Activated T-helper 17 cell treated with anti-CD3 and anti-CD28 coated beads, Interleukin-2, amount 50 U/mL, for 72 hours (primary cell): Measurements from ENCODE around the gene CERCAM. TPM values are rescaled to one million over a fixed set of nuclear protein-coding genes. Genes with fewer than 3 reads are reported as not detected.
"Not testable (repeated sequence)": the region's sequence is repeated elsewhere in the genome, so short reads cannot be mapped to it uniquely, and the experiment has no call there.

Experiments used
- ATAC-seq: fragments of 150-1000 bp; cut with Tn5 transposase; replicated peaks from 2 replicates; pipeline ENCODE4 v1.10.0; 2021; ENCODE audit warnings: mild to moderate bottlenecking, moderate library complexity
- H3K27ac Mint-ChIP-seq: one replicate; pipeline ENCODE4 v1.8.0; 2022; ENCODE audit warnings: mixed read lengths
- H3K27me3 Mint-ChIP-seq: one replicate; pipeline ENCODE4 v1.8.0; 2022; ENCODE audit warnings: mixed read lengths
- H3K36me3 Mint-ChIP-seq: one replicate; pipeline ENCODE4 v1.8.0; 2022; ENCODE audit warnings: low read depth, mild to moderate bottlenecking, mixed read lengths
- H3K4me1 Mint-ChIP-seq: one replicate; pipeline ENCODE4 v1.8.0; 2022; ENCODE audit warnings: mixed read lengths
- H3K4me3 Mint-ChIP-seq: one replicate; pipeline ENCODE4 v1.8.0; 2022; ENCODE audit warnings: mild to moderate bottlenecking, mixed read lengths
- H3K9me3 Mint-ChIP-seq: one replicate; pipeline ENCODE4 v1.8.0; 2022; ENCODE audit warnings: mixed read lengths
- total RNA-seq, 2 donors: library from RNA; stranded (reverse); gene quantifications; one replicate each; pipeline ENCODE4 v1.2.3, GENCODE V29; 2022

CERCAM gene
- total RNA-seq, 2 donors from 2014 or later = 0.56 to 1.7 TPM

GRCh38 chr9:128419061-128419925 lies 1.4 kb upstream of the CERCAM start:
- H3K27ac Mint-ChIP-seq = no peak overlapping the region
- H3K4me1 Mint-ChIP-seq = no peaks in the 10 kb centered on the region
- H3K4me3 Mint-ChIP-seq = peak overlapping the region; percentile 74
- no peak for ATAC-seq
- H3K27me3 Mint-ChIP-seq = peaks cover 16% of the 10 kb centered on the region
- H3K36me3 Mint-ChIP-seq = no peaks in the 10 kb centered on the region
- H3K9me3 Mint-ChIP-seq = no peaks in the 10 kb centered on the region

GRCh38 chr9:128420060-128420650 lies 502 bp upstream of the CERCAM start:
- ATAC-seq = peak; percentile 89

GRCh38 chr9:128421482-128421996 lies 882 bp downstream of the CERCAM start:
- ATAC-seq = no peak
- Mint-ChIP-seq H3K27me3 (peaks cover 1% of the 10 kb centered on the region), H3K27ac (no peak overlapping the region), H3K36me3 (no peaks in the 10 kb centered on the region), H3K4me3 (peak overlapping the region; percentile 41), H3K9me3 (no peaks in the 10 kb centered on the region), H3K4me1 (no peaks in the 10 kb centered on the region)

More at GRCh38 chr9:128420060-128420650, 502 bp upstream of the CERCAM start:
- Mint-ChIP-seq H3K4me3 (peak overlapping the region; percentile 74), H3K27me3 (peaks cover 8% of the 10 kb centered on the region), H3K36me3 (no peaks in the 10 kb centered on the region), H3K4me1 (no peaks in the 10 kb centered on the region), H3K27ac (no peak overlapping the region), H3K9me3 (no peaks in the 10 kb centered on the region)

- not testable (repeated sequence) for H3K9me3 Mint-ChIP-seq, H3K27ac Mint-ChIP-seq, H3K36me3 Mint-ChIP-seq, H3K27me3 Mint-ChIP-seq, ATAC-seq, H3K4me1 Mint-ChIP-seq, H3K4me3 Mint-ChIP-seq
Measured at GRCh38 chr9:128422022-128422782, 1.5 kb downstream of the CERCAM start.

GRCh38 chr9:128422783-128423150 lies 2.1 kb downstream of the CERCAM start:
- H3K4me1 Mint-ChIP-seq = no peaks in the 10 kb centered on the region
- no peak overlapping the region for H3K27ac Mint-ChIP-seq
- no peak for ATAC-seq
- H3K4me3 Mint-ChIP-seq = no peak overlapping the region
- no peaks in the 10 kb centered on the region for H3K27me3 Mint-ChIP-seq
- H3K9me3 Mint-ChIP-seq = no peaks in the 10 kb centered on the region
- H3K36me3 Mint-ChIP-seq = no peaks in the 10 kb centered on the region

- not testable (repeated sequence) for H3K27ac Mint-ChIP-seq, ATAC-seq, H3K4me1 Mint-ChIP-seq, H3K36me3 Mint-ChIP-seq, H3K9me3 Mint-ChIP-seq, H3K4me3 Mint-ChIP-seq, H3K27me3 Mint-ChIP-seq
Measured at GRCh38 chr9:128423356-128423755, 2.7 kb downstream of the CERCAM start.

GRCh38 chr9:128424268-128424780 lies 3.7 kb downstream of the CERCAM start:
- ATAC-seq = no peak
- H3K4me3 Mint-ChIP-seq = no peak overlapping the region
- H3K27me3 Mint-ChIP-seq = no peaks in the 10 kb centered on the region

GRCh38 chr9:128428644-128429512 lies 8.2 kb downstream of the CERCAM start:
- no peaks in the 10 kb centered on the region for H3K27me3 Mint-ChIP-seq
- no peak overlapping the region for H3K4me3 Mint-ChIP-seq
- no peak for ATAC-seq
- no peaks in the 10 kb centered on the region for H3K9me3 Mint-ChIP-seq
- no peaks in the 10 kb centered on the region for H3K4me1 Mint-ChIP-seq
- H3K36me3 Mint-ChIP-seq = no peaks in the 10 kb centered on the region
- H3K27ac Mint-ChIP-seq = no peak overlapping the region

More at GRCh38 chr9:128424268-128424780, 3.7 kb downstream of the CERCAM start:
- no peaks in the 10 kb centered on the region for H3K4me1 Mint-ChIP-seq
- no peaks in the 10 kb centered on the region for H3K9me3 Mint-ChIP-seq
- H3K27ac Mint-ChIP-seq = no peak overlapping the region
- H3K36me3 Mint-ChIP-seq = no peaks in the 10 kb centered on the region

GRCh38 chr9:128429513-128430086 lies 8.9 kb downstream of the CERCAM start:
- H3K36me3 Mint-ChIP-seq = no peaks in the 10 kb centered on the region
- H3K4me1 Mint-ChIP-seq = no peaks in the 10 kb centered on the region
- H3K9me3 Mint-ChIP-seq = no peaks in the 10 kb centered on the region
- H3K27ac Mint-ChIP-seq = no peak overlapping the region
- no peak overlapping the region for H3K4me3 Mint-ChIP-seq
- ATAC-seq = no peak
- H3K27me3 Mint-ChIP-seq = no peaks in the 10 kb centered on the region

- Mint-ChIP-seq H3K36me3 (no peaks in the 10 kb centered on the region), H3K27ac (no peak overlapping the region), H3K9me3 (no peaks in the 10 kb centered on the region), H3K4me1 (no peaks in the 10 kb centered on the region), H3K4me3 (no peak overlapping the region), H3K27me3 (no peaks in the 10 kb centered on the region)
- no peak for ATAC-seq
Measured at GRCh38 chr9:128431207-128431606, 10.6 kb downstream of the CERCAM start.

GRCh38 chr9:128434340-128434739 lies 13.7 kb downstream of the CERCAM start:
- no peaks in the 10 kb centered on the region for H3K9me3 Mint-ChIP-seq
- ATAC-seq = no peak
- no peaks in the 10 kb centered on the region for H3K36me3 Mint-ChIP-seq
- H3K27me3 Mint-ChIP-seq = no peaks in the 10 kb centered on the region
- H3K4me3 Mint-ChIP-seq = no peak overlapping the region
- H3K4me1 Mint-ChIP-seq = no peaks in the 10 kb centered on the region
- H3K27ac Mint-ChIP-seq = no peak overlapping the region

GRCh38 chr9:128435611-128436010 lies 15.0 kb downstream of the CERCAM start:
- H3K4me3 Mint-ChIP-seq = no peak overlapping the region
- no peaks in the 10 kb centered on the region for H3K9me3 Mint-ChIP-seq
- no peak overlapping the region for H3K27ac Mint-ChIP-seq
- no peaks in the 10 kb centered on the region for H3K4me1 Mint-ChIP-seq
- no peaks in the 10 kb centered on the region for H3K27me3 Mint-ChIP-seq
- no peaks in the 10 kb centered on the region for H3K36me3 Mint-ChIP-seq
- ATAC-seq = no peak

GRCh38 chr9:128438343-128439109 lies 17.9 kb downstream of the CERCAM start:
- Mint-ChIP-seq H3K27me3 (no peaks in the 10 kb centered on the region), H3K4me1 (no peaks in the 10 kb centered on the region), H3K36me3 (no peaks in the 10 kb centered on the region)

More at GRCh38 chr9:128438343-128439109, 17.9 kb downstream of the CERCAM start:
- H3K9me3 Mint-ChIP-seq = no peaks in the 10 kb centered on the region
- ATAC-seq = peak; percentile 99
- H3K27ac Mint-ChIP-seq = peak overlapping the region; percentile 44
- no peak overlapping the region for H3K4me3 Mint-ChIP-seq
